Prostate gland (tissue), 2 donors: ENCODE results near the gene PIP5K1C.

ENCODE experiments used
- POLR2A ChIP-seq: fragments of 450-650 bp; IDR thresholded peaks from one replicate; pipeline ENCODE4 v1.6.1; 2016; ENCODE audit warnings: antibody characterized with exemption, mild to moderate bottlenecking
- POLR2AphosphoS5 ChIP-seq: sonication (generic); formaldehyde crosslinking; IDR thresholded peaks from one replicate; pipeline ENCODE4 v1.6.1; 2017; ENCODE audit warnings: antibody characterized with exemption
- TF ChIP-seq, protein P1 (sequence below), 4 experiments: fragments of 200-600 bp in 2 of 4; fragments of 450-650 bp in 2 of 4; sonication (generic) in 2 of 4; IDR thresholded peaks; 1 replicate in 3 of 4; 2 replicates in 1 of 4; pipeline ENCODE4 v1.5.1; 2016 to 2019; ENCODE audit warnings: antibody characterized with exemption in 4 of 4, mild to moderate bottlenecking in 2 of 4, moderate library complexity in 2 of 4

GRCh38 chr19:3642987-3643673 lies 57.1 kb downstream of the PIP5K1C start:
- TF ChIP-seq, protein P1, sequence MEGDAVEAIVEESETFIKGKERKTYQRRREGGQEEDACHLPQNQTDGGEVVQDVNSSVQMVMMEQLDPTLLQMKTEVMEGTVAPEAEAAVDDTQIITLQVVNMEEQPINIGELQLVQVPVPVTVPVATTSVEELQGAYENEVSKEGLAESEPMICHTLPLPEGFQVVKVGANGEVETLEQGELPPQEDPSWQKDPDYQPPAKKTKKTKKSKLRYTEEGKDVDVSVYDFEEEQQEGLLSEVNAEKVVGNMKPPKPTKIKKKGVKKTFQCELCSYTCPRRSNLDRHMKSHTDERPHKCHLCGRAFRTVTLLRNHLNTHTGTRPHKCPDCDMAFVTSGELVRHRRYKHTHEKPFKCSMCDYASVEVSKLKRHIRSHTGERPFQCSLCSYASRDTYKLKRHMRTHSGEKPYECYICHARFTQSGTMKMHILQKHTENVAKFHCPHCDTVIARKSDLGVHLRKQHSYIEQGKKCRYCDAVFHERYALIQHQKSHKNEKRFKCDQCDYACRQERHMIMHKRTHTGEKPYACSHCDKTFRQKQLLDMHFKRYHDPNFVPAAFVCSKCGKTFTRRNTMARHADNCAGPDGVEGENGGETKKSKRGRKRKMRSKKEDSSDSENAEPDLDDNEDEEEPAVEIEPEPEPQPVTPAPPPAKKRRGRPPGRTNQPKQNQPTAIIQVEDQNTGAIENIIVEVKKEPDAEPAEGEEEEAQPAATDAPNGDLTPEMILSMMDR (IDR thresholded peaks at IDR 0.05): no peak
- no peak for TF ChIP-seq POLR2A
- TF ChIP-seq POLR2AphosphoS5: no peak
